IPS-18a (cell line): ENCODE measurements around the gene PLOD3.
A peak's percentile ranks its signal among the peaks of the same experiment; 100 is the strongest.

Experiments
- H3K27ac ChIP-seq: one replicate; pipeline ENCODE4 v1.5.1; 2013; ENCODE audit warnings: low read length
- H3K27me3 ChIP-seq: one replicate; pipeline ENCODE4 v1.6.1; 2013; ENCODE audit warnings: mild to moderate bottlenecking, low read length; ENCODE audit not compliant: control insufficient read depth, insufficient read depth
- H3K36me3 ChIP-seq: one replicate; pipeline ENCODE4 v1.6.1; 2013; ENCODE audit warnings: low read depth, low read length; ENCODE audit not compliant: control insufficient read depth
- H3K4me1 ChIP-seq: one replicate; pipeline ENCODE4 v1.6.1; 2013; ENCODE audit warnings: low read depth, low read length; ENCODE audit not compliant: control insufficient read depth
- H3K4me3 ChIP-seq: one replicate; pipeline ENCODE4 v1.5.1; 2013; ENCODE audit warnings: low read length
- H3K9ac ChIP-seq: one replicate; pipeline ENCODE4 v1.6.1; 2013; ENCODE audit warnings: mild to moderate bottlenecking, low read length, moderate library complexity
- H3K9me3 ChIP-seq: one replicate; pipeline ENCODE4 v1.6.1; 2013; ENCODE audit warnings: low read depth, low read length; ENCODE audit not compliant: control insufficient read depth

Gene PLOD3

GRCh38 chr7:101186194-101186593 is 31.2 kb downstream of the PLOD3 start:
- Histone ChIP-seq H3K36me3 (no peaks in the 10 kb centered on the region), H3K27ac (no peak overlapping the region), H3K9ac (no peak overlapping the region), H3K9me3 (no peaks in the 10 kb centered on the region), H3K27me3 (peaks cover 1% of the 10 kb centered on the region), H3K4me1 (peaks cover 4% of the 10 kb centered on the region), H3K4me3 (no peak overlapping the region)

GRCh38 chr7:101185258-101185839 is 32.0 kb downstream of the PLOD3 start:
- no peaks in the 10 kb centered on the region for H3K36me3 ChIP-seq
- H3K9me3 ChIP-seq = no peaks in the 10 kb centered on the region
- H3K4me1 ChIP-seq = peaks cover 8% of the 10 kb centered on the region
- peaks cover 10% of the 10 kb centered on the region for H3K27me3 ChIP-seq
- H3K9ac ChIP-seq = no peak overlapping the region
- no peak overlapping the region for H3K4me3 ChIP-seq
- no peak overlapping the region for H3K27ac ChIP-seq

GRCh38 chr7:101180130-101180755 is 37.1 kb downstream of the PLOD3 start, which contains the start of gene NAT16:
NAT16 (minus strand) TSS chr7:101180293; CDS start chr7:101174807, 5,486 bp downstream.
- peak within 1 kb of the TSS; percentile 70 for H3K4me3 ChIP-seq
- no peak within 1 kb of the TSS for H3K27ac ChIP-seq
- peaks cover 9% of the 10 kb centered on the region for H3K4me1 ChIP-seq
- no peak within 1 kb of the TSS for H3K9ac ChIP-seq
- H3K27me3 ChIP-seq = peaks cover 59% of the 10 kb centered on the region
- H3K36me3 ChIP-seq = no peaks in the 10 kb centered on the region
- H3K9me3 ChIP-seq = no peaks in the 10 kb centered on the region

- H3K36me3 ChIP-seq = no peaks in the 10 kb centered on the region
- H3K4me1 ChIP-seq = peaks cover 9% of the 10 kb centered on the region
- peaks cover 65% of the 10 kb centered on the region for H3K27me3 ChIP-seq
- H3K4me3 ChIP-seq = peak overlapping the region; percentile 70
- no peak overlapping the region for H3K9ac ChIP-seq
- H3K27ac ChIP-seq = no peak overlapping the region
- no peaks in the 10 kb centered on the region for H3K9me3 ChIP-seq
Measured at GRCh38 chr7:101179713-101180112, 37.7 kb downstream of the PLOD3 start.

GRCh38 chr7:101179117-101179516 is 38.3 kb downstream of the PLOD3 start:
- Histone ChIP-seq H3K36me3 (no peaks in the 10 kb centered on the region), H3K27me3 (peaks cover 71% of the 10 kb centered on the region), H3K9me3 (no peaks in the 10 kb centered on the region), H3K4me3 (peak overlapping the region; percentile 70), H3K9ac (no peak overlapping the region), H3K27ac (no peak overlapping the region), H3K4me1 (peaks cover 9% of the 10 kb centered on the region)

GRCh38 chr7:101177644-101178043 is 39.7 kb downstream of the PLOD3 start:
- peaks cover 9% of the 10 kb centered on the region for H3K4me1 ChIP-seq
- H3K4me3 ChIP-seq = no peak overlapping the region
- no peaks in the 10 kb centered on the region for H3K9me3 ChIP-seq
- no peak overlapping the region for H3K27ac ChIP-seq
- peaks cover 85% of the 10 kb centered on the region for H3K27me3 ChIP-seq
- no peak overlapping the region for H3K9ac ChIP-seq
- H3K36me3 ChIP-seq = no peaks in the 10 kb centered on the region

GRCh38 chr7:101175664-101176063 is 41.7 kb downstream of the PLOD3 start:
- H3K4me1 ChIP-seq = peaks cover 15% of the 10 kb centered on the region
- no peaks in the 10 kb centered on the region for H3K9me3 ChIP-seq
- H3K27ac ChIP-seq = no peak overlapping the region
- H3K4me3 ChIP-seq = no peak overlapping the region
- no peak overlapping the region for H3K9ac ChIP-seq
- H3K36me3 ChIP-seq = no peaks in the 10 kb centered on the region
- H3K27me3 ChIP-seq = peaks cover 99% of the 10 kb centered on the region

- Histone ChIP-seq H3K9ac (no peak overlapping the region), H3K27me3 (peaks cover 99% of the 10 kb centered on the region), H3K36me3 (no peaks in the 10 kb centered on the region), H3K9me3 (no peaks in the 10 kb centered on the region), H3K4me3 (peak overlapping the region; percentile 59), H3K4me1 (peaks cover 21% of the 10 kb centered on the region), H3K27ac (no peak overlapping the region)
Measured at GRCh38 chr7:101174322-101174854, 43.0 kb downstream of the PLOD3 start.

- H3K4me3 ChIP-seq = peak overlapping the region; percentile 59
- peaks cover 25% of the 10 kb centered on the region for H3K4me1 ChIP-seq
- no peak overlapping the region for H3K27ac ChIP-seq
- H3K9me3 ChIP-seq = no peaks in the 10 kb centered on the region
- no peak overlapping the region for H3K9ac ChIP-seq
- peaks cover 100% of the 10 kb centered on the region for H3K27me3 ChIP-seq
- H3K36me3 ChIP-seq = no peaks in the 10 kb centered on the region
Measured at GRCh38 chr7:101173752-101174244, 43.6 kb downstream of the PLOD3 start.

- no peak overlapping the region for H3K27ac ChIP-seq
- H3K4me3 ChIP-seq = peak overlapping the region; percentile 46
- H3K4me1 ChIP-seq = peaks cover 31% of the 10 kb centered on the region
- no peak overlapping the region for H3K9ac ChIP-seq
- no peaks in the 10 kb centered on the region for H3K36me3 ChIP-seq
- H3K27me3 ChIP-seq = peaks cover 100% of the 10 kb centered on the region
- H3K9me3 ChIP-seq = no peaks in the 10 kb centered on the region
Measured at GRCh38 chr7:101172854-101173751, 44.3 kb downstream of the PLOD3 start.
